Neural cell (in vitro differentiated cells): Measurements from ENCODE around the gene DNAJC27. TPM values are rescaled to one million over a fixed set of nuclear protein-coding genes. Genes with fewer than 3 reads are reported as not detected.

Source experiments
- H2AFZ ChIP-seq: fragments of 200-600, 300-800 bp; sonication (generic), shearing (Covaris generic); 2 replicates; pipeline ENCODE4 v1.6.0; 2014; ENCODE audit warnings: low read depth, mild to moderate bottlenecking, antibody characterized with exemption, low read length, moderate library complexity
- H3F3A ChIP-seq: fragments of 200-600 bp; shearing (Covaris generic); 2 replicates; pipeline ENCODE4 v1.6.1; 2016; ENCODE audit warnings: mild to moderate bottlenecking, moderate library complexity, mixed read lengths, antibody characterized with exemption, low read length; ENCODE audit not compliant: insufficient read depth, poor library complexity, severe bottlenecking
- H3K27ac ChIP-seq: fragments of 200-600, 300-800 bp; sonication (generic), shearing (Covaris generic); 2 replicates; pipeline ENCODE4 v1.5.1; 2014; ENCODE audit warnings: mild to moderate bottlenecking, low read length, moderate library complexity
- H3K27me3 ChIP-seq: fragments of 300-800, 200-600 bp; sonication (generic), shearing (Covaris generic); 2 replicates; pipeline ENCODE4 v1.6.0; 2014; ENCODE audit warnings: mild to moderate bottlenecking, low read depth, low read length, moderate library complexity; ENCODE audit not compliant: insufficient read depth
- H3K36me3 ChIP-seq: fragments of 300-800, 200-600 bp; sonication (generic), shearing (Covaris generic); 2 replicates; pipeline ENCODE4 v1.5.1; 2014; ENCODE audit warnings: mild to moderate bottlenecking, antibody characterized with exemption, low read length, moderate library complexity; ENCODE audit not compliant: insufficient read depth
- H3K4me2 ChIP-seq: fragments of 300-800, 200-600 bp; sonication (generic), shearing (Covaris generic); 2 replicates; pipeline ENCODE4 v1.6.0; 2014; ENCODE audit warnings: mild to moderate bottlenecking, low read length
- H3K4me3 ChIP-seq: fragments of 300-800, 200-600 bp; sonication (generic), shearing (Covaris generic); 2 replicates; pipeline ENCODE4 v1.5.1; 2014; ENCODE audit warnings: mild to moderate bottlenecking, low read length, moderate library complexity
- H3K79me2 ChIP-seq: fragments of 200-600 bp; shearing (Covaris generic); replicated peaks from 2 replicates; pipeline ENCODE4 v1.6.0; 2014; ENCODE audit warnings: mild to moderate bottlenecking, low read length, moderate library complexity; ENCODE audit not compliant: insufficient read depth
- H3K9ac ChIP-seq: fragments of 300-800, 200-600 bp; sonication (generic), shearing (Covaris generic); 2 replicates; pipeline ENCODE4 v1.6.1; 2016; ENCODE audit warnings: mild to moderate bottlenecking, low read length, mixed read lengths
- H3K9me2 ChIP-seq: fragments of 200-600 bp; shearing (Covaris generic); 2 replicates; pipeline ENCODE4 v1.6.1; 2016; ENCODE audit warnings: mild to moderate bottlenecking, low read length, mixed read lengths; ENCODE audit not compliant: insufficient read depth
- H3K9me3 ChIP-seq: fragments of 200-600, 300-800 bp; sonication (generic), shearing (Covaris generic); 2 replicates; pipeline ENCODE4 v1.6.1; 2016; ENCODE audit warnings: mild to moderate bottlenecking, mixed run types, low read length, moderate library complexity, mixed read lengths
- H4K20me1 ChIP-seq: fragments of 200-600 bp; shearing (Covaris generic); 2 replicates; pipeline ENCODE4 v1.6.1; 2016; ENCODE audit warnings: mild to moderate bottlenecking, mixed run types; ENCODE audit not compliant: insufficient read depth
- CTCF ChIP-seq: fragments of 450-650 bp; IDR thresholded peaks from 2 replicates; pipeline ENCODE4 v1.5.1; 2014; ENCODE audit warnings: antibody characterized with exemption, mild to moderate bottlenecking, moderate library complexity; ENCODE audit not compliant: poor library complexity, severe bottlenecking
- EP300 ChIP-seq: fragments of 450-650 bp; conservative IDR thresholded peaks from 2 replicates; pipeline ENCODE4 v1.6.1; 2014; ENCODE audit warnings: antibody characterized with exemption, mild to moderate bottlenecking, moderate library complexity; ENCODE audit not compliant: poor library complexity, severe bottlenecking
- EZH2 ChIP-seq: fragments of 200-600, 300-800 bp; shearing (Covaris generic), sonication (generic); IDR thresholded peaks from 2 replicates; pipeline ENCODE4 v1.6.1; 2014; ENCODE audit warnings: antibody characterized with exemption, low read length, borderline replicate concordance, mild to moderate bottlenecking; ENCODE audit not compliant: insufficient read depth, poor library complexity, severe bottlenecking
- MXI1 ChIP-seq: fragments of 450-650 bp; conservative IDR thresholded peaks from 2 replicates; pipeline ENCODE4 v1.6.1; 2014; ENCODE audit warnings: antibody characterized with exemption, mild to moderate bottlenecking; ENCODE audit not compliant: poor library complexity, severe bottlenecking
- POLR2AphosphoS5 ChIP-seq: IDR thresholded peaks from 2 replicates; pipeline ENCODE4 v1.6.1; 2012
- RAD21 ChIP-seq: fragments of 450-650 bp; conservative IDR thresholded peaks from 2 replicates; pipeline ENCODE4 v1.6.1; 2014; ENCODE audit warnings: antibody characterized with exemption, mild to moderate bottlenecking, moderate library complexity
- SMC3 ChIP-seq: fragments of 450-650 bp; conservative IDR thresholded peaks from 2 replicates; pipeline ENCODE4 v1.6.1; 2014; ENCODE audit warnings: antibody characterized with exemption, mild to moderate bottlenecking, moderate library complexity; ENCODE audit not compliant: poor library complexity
- TAF1 ChIP-seq: IDR thresholded peaks from 2 replicates; pipeline ENCODE4 v1.6.1; 2012; ENCODE audit warnings: low read depth
- polyA plus RNA-seq: library from polyadenylated mRNA; depleted of rRNA; stranded (reverse); fragments of >200 nt; gene quantifications from 2 replicates; pipeline ENCODE4 v1.2.3, GENCODE V29; 2014

The DNAJC27 gene
- polyA plus RNA-seq, 1 donor from 2014 or later, result 22.4 TPM

GRCh38 chr2:24984912-24985311 lies 13.2 kb upstream of the DNAJC27 start:
- peak overlapping the region; percentile 42 for H3K9ac ChIP-seq

GRCh38 chr2:24981411-24982136 lies 9.8 kb upstream of the DNAJC27 start:
- H3K27ac ChIP-seq, result no peak overlapping the region
- no peaks in the 10 kb centered on the region for H3K79me2 ChIP-seq
- no peaks in the 10 kb centered on the region for H3K9me3 ChIP-seq
- H3K9me2 ChIP-seq, result no peaks in the 10 kb centered on the region
- H3K27me3 ChIP-seq, result no peaks in the 10 kb centered on the region
- no peak overlapping the region for H2AFZ ChIP-seq
- H3K4me2 ChIP-seq, result no peak overlapping the region
- H3K9ac ChIP-seq, result no peak overlapping the region
- H3K4me3 ChIP-seq, result no peak overlapping the region
- TF ChIP-seq SMC3 (no peak), RAD21 (no peak), EZH2 (no peak), CTCF (no peak), MXI1 (no peak)
- H3F3A ChIP-seq, result no peaks in the 10 kb centered on the region
- no peaks in the 10 kb centered on the region for H4K20me1 ChIP-seq
- H3K36me3 ChIP-seq, result no peaks in the 10 kb centered on the region

More at GRCh38 chr2:24984912-24985311, 13.2 kb upstream of the DNAJC27 start:
- no peaks in the 10 kb centered on the region for H4K20me1 ChIP-seq
- H3K27me3 ChIP-seq, result no peaks in the 10 kb centered on the region
- H3K4me3 ChIP-seq, result peak overlapping the region; percentile 55
- H3K4me2 ChIP-seq, result peak overlapping the region; percentile 82
- H3K9me3 ChIP-seq, result no peaks in the 10 kb centered on the region
- H2AFZ ChIP-seq, result no peak overlapping the region
- no peaks in the 10 kb centered on the region for H3K36me3 ChIP-seq
- H3K79me2 ChIP-seq, result no peaks in the 10 kb centered on the region
- H3K27ac ChIP-seq, result peak overlapping the region; percentile 55
- no peaks in the 10 kb centered on the region for H3F3A ChIP-seq
- no peaks in the 10 kb centered on the region for H3K9me2 ChIP-seq
- peak; percentile 40 for TF ChIP-seq SMC3
- no peak for TF ChIP-seq TAF1
- peak; percentile 91 for TF ChIP-seq MXI1
- peak; percentile 63 for TF ChIP-seq EP300
- peak; percentile 28 for TF ChIP-seq RAD21
- peak; percentile 31 for TF ChIP-seq POLR2AphosphoS5

GRCh38 chr2:24978661-24979060 lies 6.9 kb upstream of the DNAJC27 start:
- Histone ChIP-seq H3K4me2 (no peak overlapping the region), H3K27me3 (no peaks in the 10 kb centered on the region), H3K36me3 (no peaks in the 10 kb centered on the region), H3K79me2 (peaks cover 7% of the 10 kb centered on the region), H3K9me2 (no peaks in the 10 kb centered on the region), H3K9ac (no peak overlapping the region), H3F3A (no peaks in the 10 kb centered on the region), H3K27ac (no peak overlapping the region), H4K20me1 (no peaks in the 10 kb centered on the region), H2AFZ (no peak overlapping the region), H3K9me3 (no peaks in the 10 kb centered on the region), H3K4me3 (no peak overlapping the region)
- no peak for TF ChIP-seq EZH2
- TF ChIP-seq EP300, result no peak
